ENCODE measurements around the gene TCF19.

DNA sequence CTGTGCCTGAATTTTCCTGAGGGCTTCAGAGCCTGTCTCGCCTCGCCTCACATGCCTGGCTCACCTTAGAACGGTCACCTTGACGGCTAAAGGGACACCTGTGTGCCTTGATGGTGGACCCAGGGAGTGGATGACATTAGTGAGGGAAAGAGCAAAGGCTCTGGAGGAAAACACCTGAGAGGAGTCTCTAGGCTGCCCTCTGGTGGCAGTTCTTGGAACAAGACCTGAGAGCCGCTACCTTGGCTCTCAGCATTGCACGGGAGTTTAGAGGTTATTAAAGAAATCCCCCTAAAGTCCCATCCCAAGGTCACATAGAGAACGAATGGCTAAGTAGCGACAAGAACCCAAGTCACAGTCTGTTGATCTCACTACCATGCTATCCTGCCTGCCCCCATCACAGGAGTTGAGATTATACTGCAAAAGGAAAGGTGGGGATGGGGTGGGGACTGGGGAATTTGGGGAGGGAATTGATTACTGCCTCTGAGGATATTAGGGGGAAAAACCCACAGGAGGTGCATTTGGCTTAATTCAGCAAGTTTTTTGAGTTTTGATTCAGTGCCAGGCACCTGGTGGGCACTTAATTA, 30.2 kb upstream of the TCF19 start:
- TF ChIP-seq ZSCAN29 (IDR thresholded peaks at IDR 0.05) (no peak), TCF7 (IDR thresholded peaks at IDR 0.05; ENCODE audit: borderline replicate concordance) (no peak), MTA3 (IDR thresholded peaks at IDR 0.05; ENCODE audit: borderline replicate concordance, low read length) (no peak), YY1 (IDR thresholded peaks at IDR 0.05; ENCODE audit: low read depth, low read length) (0 out of 2 replicates have a peak, but pooled peaks have one; percentile 41), BMI1 (IDR thresholded peaks at IDR 0.05; ENCODE audit: borderline replicate concordance) (no peak), SP1 (IDR thresholded peaks at IDR 0.05; ENCODE audit: low read depth, low read length) (no peak), NR2C1 (IDR thresholded peaks at IDR 0.05) (no peak)
- TF ChIP-seq, protein P1, sequence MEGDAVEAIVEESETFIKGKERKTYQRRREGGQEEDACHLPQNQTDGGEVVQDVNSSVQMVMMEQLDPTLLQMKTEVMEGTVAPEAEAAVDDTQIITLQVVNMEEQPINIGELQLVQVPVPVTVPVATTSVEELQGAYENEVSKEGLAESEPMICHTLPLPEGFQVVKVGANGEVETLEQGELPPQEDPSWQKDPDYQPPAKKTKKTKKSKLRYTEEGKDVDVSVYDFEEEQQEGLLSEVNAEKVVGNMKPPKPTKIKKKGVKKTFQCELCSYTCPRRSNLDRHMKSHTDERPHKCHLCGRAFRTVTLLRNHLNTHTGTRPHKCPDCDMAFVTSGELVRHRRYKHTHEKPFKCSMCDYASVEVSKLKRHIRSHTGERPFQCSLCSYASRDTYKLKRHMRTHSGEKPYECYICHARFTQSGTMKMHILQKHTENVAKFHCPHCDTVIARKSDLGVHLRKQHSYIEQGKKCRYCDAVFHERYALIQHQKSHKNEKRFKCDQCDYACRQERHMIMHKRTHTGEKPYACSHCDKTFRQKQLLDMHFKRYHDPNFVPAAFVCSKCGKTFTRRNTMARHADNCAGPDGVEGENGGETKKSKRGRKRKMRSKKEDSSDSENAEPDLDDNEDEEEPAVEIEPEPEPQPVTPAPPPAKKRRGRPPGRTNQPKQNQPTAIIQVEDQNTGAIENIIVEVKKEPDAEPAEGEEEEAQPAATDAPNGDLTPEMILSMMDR (IDR thresholded peaks at IDR 0.05 in 2 of 3, conservative IDR thresholded peaks at IDR 0.05 in 1 of 3; ENCODE audit: control insufficient read depth in 2 of 3, extremely low read depth in 1 of 3, insufficient read depth in 1 of 3, low read depth in 3 of 3, low read length in 3 of 3), result peak; percentile 80 to 90 (median 82)
- TF ChIP-seq, protein P2, sequence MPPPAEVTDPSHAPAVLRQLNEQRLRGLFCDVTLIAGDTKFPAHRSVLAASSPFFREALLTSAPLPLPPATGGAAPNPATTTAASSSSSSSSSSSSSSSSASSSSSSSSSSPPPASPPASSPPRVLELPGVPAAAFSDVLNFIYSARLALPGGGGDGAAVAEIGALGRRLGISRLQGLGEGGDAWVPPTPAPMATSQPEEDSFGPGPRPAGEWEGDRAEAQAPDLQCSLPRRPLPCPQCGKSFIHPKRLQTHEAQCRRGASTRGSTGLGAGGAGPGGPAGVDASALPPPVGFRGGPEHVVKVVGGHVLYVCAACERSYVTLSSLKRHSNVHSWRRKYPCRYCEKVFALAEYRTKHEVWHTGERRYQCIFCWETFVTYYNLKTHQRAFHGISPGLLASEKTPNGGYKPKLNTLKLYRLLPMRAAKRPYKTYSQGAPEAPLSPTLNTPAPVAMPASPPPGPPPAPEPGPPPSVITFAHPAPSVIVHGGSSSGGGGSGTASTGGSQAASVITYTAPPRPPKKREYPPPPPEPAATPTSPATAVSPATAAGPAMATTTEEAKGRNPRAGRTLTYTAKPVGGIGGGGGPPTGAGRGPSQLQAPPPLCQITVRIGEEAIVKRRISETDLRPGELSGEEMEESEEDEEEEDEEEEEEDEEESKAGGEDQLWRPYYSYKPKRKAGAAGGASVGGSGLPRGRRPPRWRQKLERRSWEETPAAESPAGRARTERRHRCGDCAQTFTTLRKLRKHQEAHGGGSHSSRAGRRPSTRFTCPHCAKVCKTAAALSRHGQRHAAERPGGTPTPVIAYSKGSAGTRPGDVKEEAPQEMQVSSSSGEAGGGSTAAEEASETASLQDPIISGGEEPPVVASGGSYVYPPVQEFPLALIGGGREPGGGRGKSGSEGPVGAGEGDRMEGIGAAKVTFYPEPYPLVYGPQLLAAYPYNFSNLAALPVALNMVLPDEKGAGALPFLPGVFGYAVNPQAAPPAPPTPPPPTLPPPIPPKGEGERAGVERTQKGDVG (CRISPR knock-in tag; IDR thresholded peaks at IDR 0.05), result no peak
- TF ChIP-seq, protein P3, sequence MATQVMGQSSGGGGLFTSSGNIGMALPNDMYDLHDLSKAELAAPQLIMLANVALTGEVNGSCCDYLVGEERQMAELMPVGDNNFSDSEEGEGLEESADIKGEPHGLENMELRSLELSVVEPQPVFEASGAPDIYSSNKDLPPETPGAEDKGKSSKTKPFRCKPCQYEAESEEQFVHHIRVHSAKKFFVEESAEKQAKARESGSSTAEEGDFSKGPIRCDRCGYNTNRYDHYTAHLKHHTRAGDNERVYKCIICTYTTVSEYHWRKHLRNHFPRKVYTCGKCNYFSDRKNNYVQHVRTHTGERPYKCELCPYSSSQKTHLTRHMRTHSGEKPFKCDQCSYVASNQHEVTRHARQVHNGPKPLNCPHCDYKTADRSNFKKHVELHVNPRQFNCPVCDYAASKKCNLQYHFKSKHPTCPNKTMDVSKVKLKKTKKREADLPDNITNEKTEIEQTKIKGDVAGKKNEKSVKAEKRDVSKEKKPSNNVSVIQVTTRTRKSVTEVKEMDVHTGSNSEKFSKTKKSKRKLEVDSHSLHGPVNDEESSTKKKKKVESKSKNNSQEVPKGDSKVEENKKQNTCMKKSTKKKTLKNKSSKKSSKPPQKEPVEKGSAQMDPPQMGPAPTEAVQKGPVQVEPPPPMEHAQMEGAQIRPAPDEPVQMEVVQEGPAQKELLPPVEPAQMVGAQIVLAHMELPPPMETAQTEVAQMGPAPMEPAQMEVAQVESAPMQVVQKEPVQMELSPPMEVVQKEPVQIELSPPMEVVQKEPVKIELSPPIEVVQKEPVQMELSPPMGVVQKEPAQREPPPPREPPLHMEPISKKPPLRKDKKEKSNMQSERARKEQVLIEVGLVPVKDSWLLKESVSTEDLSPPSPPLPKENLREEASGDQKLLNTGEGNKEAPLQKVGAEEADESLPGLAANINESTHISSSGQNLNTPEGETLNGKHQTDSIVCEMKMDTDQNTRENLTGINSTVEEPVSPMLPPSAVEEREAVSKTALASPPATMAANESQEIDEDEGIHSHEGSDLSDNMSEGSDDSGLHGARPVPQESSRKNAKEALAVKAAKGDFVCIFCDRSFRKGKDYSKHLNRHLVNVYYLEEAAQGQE (IDR thresholded peaks at IDR 0.05; ENCODE audit: low read depth, low read length), result no peak

Measured in GM12878 (cell line).